ENCODE measurements around the gene GPC6.
A peak's percentile ranks its signal among the peaks of the same experiment; 100 is the strongest.

Gene GPC6

DNA sequence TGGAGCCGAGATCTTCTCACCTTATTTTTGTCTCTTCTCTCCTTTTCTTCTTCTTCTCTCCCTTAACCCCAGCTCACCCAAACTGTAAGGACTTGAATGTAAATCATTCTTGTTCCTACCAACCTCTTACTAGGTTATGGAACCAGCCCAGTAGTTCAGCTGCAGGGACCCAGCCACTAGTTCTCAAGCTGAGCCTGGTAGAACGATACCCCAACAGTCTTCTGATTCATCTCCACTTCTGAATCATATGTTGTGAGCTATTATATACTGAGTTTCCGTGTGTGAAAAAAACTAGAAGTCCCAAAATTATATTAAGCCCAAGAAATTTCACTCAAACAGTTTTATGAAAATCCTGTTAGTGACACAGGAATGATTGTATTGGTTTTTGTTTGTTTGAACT lies 1185.1 kb downstream of the GPC6 start (continued):
- TF ChIP-seq ZNF148 (tag by site-specific recombination; IDR thresholded peaks at IDR 0.05; ENCODE audit: borderline replicate concordance): no peak
- TF ChIP-seq ZBTB10 (tag by site-specific recombination; IDR thresholded peaks at IDR 0.05): no peak

DNA sequence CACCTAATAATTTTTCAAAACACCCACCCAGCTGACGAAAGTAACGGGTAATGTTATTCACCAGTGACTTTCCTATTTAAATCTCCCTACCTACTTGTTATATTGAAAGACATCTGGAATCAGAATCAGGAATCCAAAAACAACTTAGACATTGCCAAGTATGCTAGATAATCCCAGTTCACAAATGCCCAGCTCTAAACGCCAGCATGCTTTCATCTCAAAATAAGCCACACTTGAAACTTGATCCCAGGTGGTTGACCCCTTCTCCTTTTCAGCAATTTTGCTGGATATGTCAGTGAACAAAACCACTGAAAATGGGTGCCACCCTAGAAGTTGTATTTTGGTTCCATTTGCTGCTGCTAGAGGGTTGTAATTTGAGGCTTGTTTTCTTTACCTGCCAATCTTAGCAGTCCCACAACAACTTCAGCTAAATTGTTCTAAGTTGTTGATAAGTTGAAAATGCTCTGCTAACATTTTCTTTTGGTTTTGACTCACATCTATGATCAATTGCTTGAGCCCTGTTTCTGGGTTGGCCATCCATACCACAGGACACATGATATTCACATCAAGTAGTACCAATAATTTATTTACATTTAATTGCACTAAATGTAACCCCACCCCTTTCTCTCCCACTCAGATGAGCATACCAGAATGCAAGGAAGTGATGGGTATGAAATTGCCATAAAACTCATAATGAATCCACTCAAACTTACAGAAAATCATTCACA lies 1186.4 kb downstream of the GPC6 start:
- no peak overlapping the region for H3K27ac ChIP-seq (ENCODE audit: extremely low read depth, low read depth, low read length)
- ChIA-PET CTCF (no interaction called here), POLR2A (no interaction called here)
- no peaks in the 10 kb centered on the region for H3K36me3 ChIP-seq (ENCODE audit: control insufficient read depth in 2 of 2, insufficient read depth in 1 of 2, low read length in 2 of 2)
- no peaks in the 10 kb centered on the region for H3K9me3 ChIP-seq (ENCODE audit: control insufficient read depth, insufficient read depth, low read depth, low read length)
- no peak overlapping the region for H3K4me3 ChIP-seq (ENCODE audit: low read depth, low read length)
- TF ChIP-seq TCF7L2 (IDR thresholded peaks at IDR 0.05; ENCODE audit: borderline replicate concordance, low read depth, low read length) (0 out of 2 replicates have a peak, but pooled peaks have one; percentile 47), TRIM28 (IDR thresholded peaks at IDR 0.05; ENCODE audit: borderline replicate concordance, low read length) (peak; percentile 67; the same call in 1 of the 2 replicates), ZNF175 (tag by site-specific recombination; IDR thresholded peaks at IDR 0.05) (no peak)
- TF ChIP-seq, protein P1, sequence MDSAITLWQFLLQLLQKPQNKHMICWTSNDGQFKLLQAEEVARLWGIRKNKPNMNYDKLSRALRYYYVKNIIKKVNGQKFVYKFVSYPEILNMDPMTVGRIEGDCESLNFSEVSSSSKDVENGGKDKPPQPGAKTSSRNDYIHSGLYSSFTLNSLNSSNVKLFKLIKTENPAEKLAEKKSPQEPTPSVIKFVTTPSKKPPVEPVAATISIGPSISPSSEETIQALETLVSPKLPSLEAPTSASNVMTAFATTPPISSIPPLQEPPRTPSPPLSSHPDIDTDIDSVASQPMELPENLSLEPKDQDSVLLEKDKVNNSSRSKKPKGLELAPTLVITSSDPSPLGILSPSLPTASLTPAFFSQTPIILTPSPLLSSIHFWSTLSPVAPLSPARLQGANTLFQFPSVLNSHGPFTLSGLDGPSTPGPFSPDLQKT (IDR thresholded peaks at IDR 0.05; ENCODE audit: borderline replicate concordance, low read depth, low read length): no peak
- H3K4me1 ChIP-seq (ENCODE audit: control insufficient read depth, insufficient read depth, low read length): no peaks in the 10 kb centered on the region

DNA sequence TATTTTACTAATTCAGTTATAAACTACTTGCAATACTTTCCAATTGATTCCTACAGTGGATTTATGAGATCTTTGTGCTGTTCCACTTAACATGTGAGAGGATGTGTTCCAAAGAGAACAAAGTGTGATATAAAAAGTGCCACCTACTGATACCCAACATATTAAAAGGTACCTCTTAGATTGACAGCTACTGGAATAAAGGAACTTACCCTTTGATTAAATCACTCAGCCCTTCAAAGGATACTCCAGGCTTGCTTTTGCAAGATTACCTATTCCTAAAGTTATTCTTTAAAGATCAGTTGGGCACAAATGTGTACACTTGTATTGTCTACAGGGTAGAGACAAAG lies 1187.0 kb downstream of the GPC6 start:
- Histone ChIP-seq H3K9me3 (ENCODE audit: control insufficient read depth, insufficient read depth, low read depth, low read length) (no peaks in the 10 kb centered on the region), H3K27ac (ENCODE audit: extremely low read depth, low read depth, low read length) (no peak overlapping the region), H3K4me3 (ENCODE audit: low read depth, low read length) (no peak overlapping the region), H3K36me3 (ENCODE audit: control insufficient read depth in 2 of 2, insufficient read depth in 1 of 2, low read length in 2 of 2) (no peaks in the 10 kb centered on the region), H3K4me1 (ENCODE audit: control insufficient read depth, insufficient read depth, low read length) (no peaks in the 10 kb centered on the region)
- no peak for TF ChIP-seq HOXC10 (CRISPR knock-in tag; IDR thresholded peaks at IDR 0.05)
- TF ChIP-seq BCL11A (tag by site-specific recombination; IDR thresholded peaks at IDR 0.05; ENCODE audit: low read depth): no peak
- no peak for TF ChIP-seq ZNF433 (tag by site-specific recombination; IDR thresholded peaks at IDR 0.05; ENCODE audit: low read depth)
- TF ChIP-seq ZFP69B (tag by site-specific recombination; IDR thresholded peaks at IDR 0.05): no peak
- no peak for TF ChIP-seq ZNF157 (tag by site-specific recombination; IDR thresholded peaks at IDR 0.05)
- no peak for TF ChIP-seq ZNF423 (tag by site-specific recombination; IDR thresholded peaks at IDR 0.05)
- no peak for TF ChIP-seq ZNF292 (tag by site-specific recombination; IDR thresholded peaks at IDR 0.05; ENCODE audit: borderline replicate concordance, low read depth)
- no peak for TF ChIP-seq ZNF112 (tag by site-specific recombination; IDR thresholded peaks at IDR 0.05)
- no peak for TF ChIP-seq HIC1 (tag by site-specific recombination; IDR thresholded peaks at IDR 0.05)
- TF ChIP-seq ZNF394 (tag by site-specific recombination; IDR thresholded peaks at IDR 0.05; ENCODE audit: borderline replicate concordance): no peak
- TF ChIP-seq ZBTB17 (tag by site-specific recombination; IDR thresholded peaks at IDR 0.05): no peak
- TF ChIP-seq, protein P2, sequence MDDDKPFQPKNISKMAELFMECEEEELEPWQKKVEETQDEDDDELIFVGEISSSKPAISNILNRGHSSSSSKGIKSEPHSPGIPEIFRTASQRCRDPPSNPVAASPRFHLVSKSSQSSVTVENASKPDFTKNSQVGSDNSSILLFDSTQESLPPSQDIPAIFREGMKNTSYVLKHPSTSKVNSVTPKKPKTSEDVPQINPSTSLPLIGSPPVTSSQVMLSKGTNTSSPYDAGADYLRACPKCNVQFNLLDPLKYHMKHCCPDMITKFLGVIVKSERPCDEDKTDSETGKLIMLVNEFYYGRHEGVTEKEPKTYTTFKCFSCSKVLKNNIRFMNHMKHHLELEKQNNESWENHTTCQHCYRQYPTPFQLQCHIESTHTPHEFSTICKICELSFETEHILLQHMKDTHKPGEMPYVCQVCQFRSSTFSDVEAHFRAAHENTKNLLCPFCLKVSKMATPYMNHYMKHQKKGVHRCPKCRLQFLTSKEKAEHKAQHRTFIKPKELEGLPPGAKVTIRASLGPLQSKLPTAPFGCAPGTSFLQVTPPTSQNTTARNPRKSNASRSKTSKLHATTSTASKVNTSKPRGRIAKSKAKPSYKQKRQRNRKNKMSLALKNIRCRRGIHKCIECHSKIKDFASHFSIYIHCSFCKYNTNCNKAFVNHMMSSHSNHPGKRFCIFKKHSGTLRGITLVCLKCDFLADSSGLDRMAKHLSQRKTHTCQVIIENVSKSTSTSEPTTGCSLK (tag by site-specific recombination; IDR thresholded peaks at IDR 0.05): no peak
- TF ChIP-seq ZNF16 (tag by site-specific recombination; IDR thresholded peaks at IDR 0.05; ENCODE audit: low read depth): no peak
- TF ChIP-seq ZNF777 (tag by site-specific recombination; IDR thresholded peaks at IDR 0.05; ENCODE audit: borderline replicate concordance): no peak
- ChIA-PET POLR2A (no interaction called here), CTCF (no interaction called here)
